Measurements from ENCODE around the gene SNAP47. TPM values are rescaled to one million over a fixed set of nuclear protein-coding genes. Genes with fewer than 3 reads are reported as not detected.
A peak's percentile ranks its signal among the peaks of the same experiment; 100 is the strongest.

SNAP47 gene
- total and polyA plus RNA-seq, 9 of the 15 experiments (the other 6 are each of a cell fraction or from before 2014, with no cell fraction given), result 2.5 to 41.3 (median 32.6) TPM

DNA sequence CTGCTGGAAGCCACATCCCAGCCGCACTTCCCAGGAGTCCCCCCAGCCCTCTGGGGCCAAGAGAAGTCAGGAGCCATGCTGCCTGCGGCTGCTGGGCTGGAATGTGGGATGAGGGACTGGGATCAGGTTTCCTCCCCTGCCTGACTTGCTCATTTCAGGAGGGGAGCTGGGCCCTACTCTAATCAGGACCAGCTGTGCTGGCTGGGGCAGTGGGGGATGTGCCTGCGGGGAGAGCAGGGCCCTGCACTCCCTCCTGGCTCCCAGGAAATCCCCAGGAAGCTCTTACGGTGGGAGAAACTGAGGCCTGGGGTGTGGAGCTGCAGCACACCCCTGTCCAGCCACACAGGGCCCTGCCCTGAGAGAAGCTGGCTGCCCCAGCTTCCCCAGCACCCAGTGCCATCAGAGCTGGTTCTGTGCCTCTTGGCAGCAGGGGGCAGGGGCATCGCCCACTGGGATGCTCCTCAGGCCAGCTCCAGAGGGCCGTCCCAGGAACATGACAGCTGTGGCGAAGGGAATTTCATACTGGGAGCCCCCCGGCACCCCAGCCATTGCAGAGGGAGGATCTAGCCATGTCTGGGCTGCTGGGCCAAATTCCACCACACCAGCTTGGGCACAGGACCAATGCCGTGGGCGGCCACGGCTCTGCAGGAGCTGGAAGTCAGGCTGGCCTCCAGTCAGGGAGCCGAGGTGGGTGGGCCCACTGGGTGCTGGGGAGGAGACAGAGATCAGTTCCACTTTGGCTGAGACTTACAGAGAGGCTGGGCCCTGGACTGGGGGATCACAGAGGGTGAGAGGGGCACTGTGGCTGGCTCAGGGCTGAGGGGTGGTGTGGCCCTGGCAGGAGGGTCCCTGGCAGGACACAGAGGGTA is 58.9 kb downstream of the SNAP47 start:
- H3K36me3 ChIP-seq (ENCODE audit: control insufficient read depth, insufficient read depth, low read length), result no peaks in the 10 kb centered on the region
- H3K4me3 ChIP-seq, result no peak overlapping the region
- no peaks in the 10 kb centered on the region for H3K9me3 ChIP-seq (replicated peaks; ENCODE audit: control insufficient read depth, insufficient read depth, low read depth, low read length)
- no peaks in the 10 kb centered on the region for H3K79me2 ChIP-seq (ENCODE audit: control insufficient read depth, insufficient read depth, low read length)
- 9% methylated on average over 10 of the region's 12 CpGs for WGBS (ENCODE audit: insufficient coverage, low coverage, missing lambda C conversion rate)
- H3K27ac ChIP-seq (ENCODE audit: extremely low read depth, low read depth, low read length), result no peak overlapping the region
- H4K20me1 ChIP-seq (replicated peaks; ENCODE audit: control insufficient read depth, insufficient read depth, low read length), result no peaks in the 10 kb centered on the region; the same call in 1 of the 2 replicates
- no peaks in the 10 kb centered on the region for H3K9me1 ChIP-seq (ENCODE audit: control insufficient read depth, insufficient read depth, low read length)
- intact Hi-C loops (cut with micrococcal nuclease) (no loop called here), in situ Hi-C loops (cut with MboI) (no loop called here)
- peaks cover 0 to 30% of the 10 kb centered on the region in 2 experiments; a peak in 3 of 5 replicates for H3K4me1 ChIP-seq (replicated peaks in 1 of 2; ENCODE audit: control insufficient read depth in 2 of 2, insufficient read depth in 2 of 2, low read length in 2 of 2)
- H2AFZ ChIP-seq (ENCODE audit: low read depth, low read length), result no peak overlapping the region
- ChIA-PET POLR2A (interaction anchor here (0.6 to 1.1 kb wide), 4 partner anchors 27 to 998 kb away, joined by 3 to 5 read pairs (median 4); no protein-coding TSS in a partner anchor), CTCF (ENCODE audit: low intra/inter-chr PET ratio) (no interaction called here)
- peaks cover 0 to 6% of the 10 kb centered on the region in 2 experiments; a peak in 2 of 5 replicates for H3K27me3 ChIP-seq (ENCODE audit: control insufficient read depth in 2 of 2, insufficient read depth in 2 of 2, low read length in 2 of 2)
- TF ChIP-seq TBL1XR1 (IDR thresholded peaks at IDR 0.05; ENCODE audit: low read length in 2 of 2) (no peak), DDX20 (tag; IDR thresholded peaks at IDR 0.05; ENCODE audit: low read depth) (no peak), ETV6 (IDR thresholded peaks at IDR 0.05; ENCODE audit: borderline replicate concordance in 1 of 2, low read depth in 2 of 2, low read length in 1 of 2) (no peak), ETV6 (CRISPR knock-in tag; IDR thresholded peaks at IDR 0.05; ENCODE audit: borderline replicate concordance) (no peak), ZNF354B (CRISPR knock-in tag; IDR thresholded peaks at IDR 0.05) (no peak)
- TF ChIP-seq, protein P1, sequence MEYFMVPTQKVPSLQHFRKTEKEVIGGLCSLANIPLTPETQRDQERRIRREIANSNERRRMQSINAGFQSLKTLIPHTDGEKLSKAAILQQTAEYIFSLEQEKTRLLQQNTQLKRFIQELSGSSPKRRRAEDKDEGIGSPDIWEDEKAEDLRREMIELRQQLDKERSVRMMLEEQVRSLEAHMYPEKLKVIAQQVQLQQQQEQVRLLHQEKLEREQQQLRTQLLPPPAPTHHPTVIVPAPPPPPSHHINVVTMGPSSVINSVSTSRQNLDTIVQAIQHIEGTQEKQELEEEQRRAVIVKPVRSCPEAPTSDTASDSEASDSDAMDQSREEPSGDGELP (CRISPR knock-in tag; IDR thresholded peaks at IDR 0.05; ENCODE audit: borderline replicate concordance), result peak; percentile 41; the same call in 1 of the 2 replicates
- ATAC-seq (no peak), DNase-seq (ENCODE audit: extremely low read depth in 1 of 4, low spot score in 3 of 4) (peak in 2 of 4 experiments; percentile 9 to 10), FAIRE-seq (no peak)
- BruUV-seq (replicated peaks), result no TSS peak
- peak overlapping the region in 1 of 2 experiments; percentile 43; a peak in 2 of 4 replicates for H3K9ac ChIP-seq (ENCODE audit: insufficient read depth in 1 of 2, low read depth in 2 of 2, low read length in 2 of 2)
- H3K4me2 ChIP-seq (ENCODE audit: insufficient read depth, low read length), result no peak overlapping the region
